CD14-positive monocyte (primary cell): Measurements from ENCODE around the gene RAPGEF5. TPM values are rescaled to one million over a fixed set of nuclear protein-coding genes. Genes with fewer than 3 reads are reported as not detected.

Experiments
- DNase-seq, 3 donors: peaks; one replicate each; pipeline ENCODE4 v3.0.0-alpha.2; 2011 to 2022
- H2AFZ ChIP-seq: 2 replicates; pipeline ENCODE4 v1.6.0; 2012; ENCODE audit warnings: mild to moderate bottlenecking, low read depth, low read length, inconsistent platforms; ENCODE audit not compliant: insufficient read depth, poor library complexity, severe bottlenecking
- H3K27ac ChIP-seq, 2 donors: 1 replicate in 1 of 2; 2 replicates in 1 of 2; pipeline ENCODE4 v1.5.1; 2012 to 2013; ENCODE audit warnings: low read length in 2 of 2, control low read depth in 1 of 2, inconsistent platforms in 1 of 2, low read depth in 1 of 2, mild to moderate bottlenecking in 1 of 2
- H3K27me3 ChIP-seq, 2 donors: one replicate each; pipeline versions ENCODE4 v1.6.0 to v1.6.1; 2011 to 2013; ENCODE audit warnings: low read length in 2 of 2; ENCODE audit not compliant: control insufficient read depth in 2 of 2, insufficient read depth in 2 of 2
- H3K36me3 ChIP-seq, 2 donors: replicated peaks in 1 of 2; 1 replicate in 1 of 2; 2 replicates in 1 of 2; pipeline versions ENCODE4 v1.5.1 to v1.6.1; 2012 to 2013; ENCODE audit warnings: low read length in 2 of 2, control low read depth in 1 of 2, inconsistent platforms in 1 of 2, mild to moderate bottlenecking in 1 of 2; ENCODE audit not compliant: insufficient read depth in 2 of 2, control insufficient read depth in 1 of 2
- H3K4me1 ChIP-seq, 2 donors: 1 replicate in 1 of 2; 2 replicates in 1 of 2; pipeline versions ENCODE4 v1.5.1 to v1.6.1; 2012 to 2013; ENCODE audit warnings: low read length in 2 of 2, control low read depth in 1 of 2, inconsistent platforms in 1 of 2, mild to moderate bottlenecking in 1 of 2, moderate library complexity in 1 of 2; ENCODE audit not compliant: insufficient read depth in 2 of 2, control insufficient read depth in 1 of 2
- H3K4me2 ChIP-seq: replicated peaks from 2 replicates; pipeline ENCODE3; 2012; ENCODE audit warnings: low read length, moderate library complexity, mild to moderate bottlenecking; ENCODE audit not compliant: poor library complexity, severe bottlenecking; ENCODE audit errors: extremely low read depth
- H3K4me3 ChIP-seq, 3 experiments: fragments of 200-600 bp in 1 of 3; sonication (generic) in 1 of 3; replicated peaks in 1 of 3; 1 replicate in 2 of 3; 2 replicates in 1 of 3; pipeline ENCODE4 v1.5.1; 2011 to 2013; ENCODE audit warnings: low read length in 3 of 3, mild to moderate bottlenecking in 3 of 3, control low read depth in 2 of 3, low read depth in 2 of 3, inconsistent platforms in 1 of 3, moderate library complexity in 1 of 3
- H3K79me2 ChIP-seq: 2 replicates; pipeline ENCODE4 v1.6.0; 2012; ENCODE audit warnings: mild to moderate bottlenecking, control low read depth, inconsistent platforms, low read length, moderate library complexity; ENCODE audit not compliant: insufficient read depth
- H3K9ac ChIP-seq: 2 replicates; pipeline ENCODE4 v1.6.0; 2017; ENCODE audit warnings: low read length, mild to moderate bottlenecking; ENCODE audit not compliant: insufficient read depth, poor library complexity, severe bottlenecking
- H3K9me3 ChIP-seq, 2 donors: replicated peaks in 1 of 2; 1 replicate in 1 of 2; 2 replicates in 1 of 2; pipeline versions ENCODE4 v1.5.1 to v1.6.1; 2012 to 2013; ENCODE audit warnings: low read length in 2 of 2, control low read depth in 1 of 2; ENCODE audit not compliant: control insufficient read depth in 1 of 2, insufficient read depth in 1 of 2
- H4K20me1 ChIP-seq: 2 replicates; pipeline ENCODE4 v1.6.0; 2012; ENCODE audit warnings: mild to moderate bottlenecking, low read length, control low read depth, moderate library complexity; ENCODE audit not compliant: insufficient read depth
- H3K27ac Mint-ChIP-seq, 7 donors: one replicate each; pipeline ENCODE4 v1.8.0; 2020; ENCODE audit warnings: mild to moderate bottlenecking in 7 of 7, mixed read lengths in 7 of 7, moderate library complexity in 6 of 7, inconsistent platforms in 2 of 7
- H3K27me3 Mint-ChIP-seq, 3 donors: one replicate each; pipeline ENCODE4 v1.8.0; 2021 to 2022; ENCODE audit warnings: low read depth in 3 of 3, mild to moderate bottlenecking in 3 of 3, mixed read lengths in 3 of 3, moderate library complexity in 3 of 3, inconsistent platforms in 1 of 3
- H3K36me3 Mint-ChIP-seq, 2 donors: one replicate each; pipeline ENCODE4 v1.8.0; 2020; ENCODE audit warnings: mixed read lengths in 2 of 2, inconsistent platforms in 1 of 2, mild to moderate bottlenecking in 1 of 2
- H3K4me1 Mint-ChIP-seq: one replicate; pipeline ENCODE4 v1.8.0; 2020; ENCODE audit warnings: mild to moderate bottlenecking, mixed read lengths
- H3K4me3 Mint-ChIP-seq, 2 donors: one replicate each; pipeline ENCODE4 v1.8.0; 2020; ENCODE audit warnings: mild to moderate bottlenecking in 2 of 2, mixed read lengths in 2 of 2, moderate library complexity in 1 of 2
- H3K9me3 Mint-ChIP-seq, 7 donors: one replicate each; pipeline ENCODE4 v1.8.0; 2020 to 2022; ENCODE audit warnings: mixed read lengths in 7 of 7, mild to moderate bottlenecking in 6 of 7, moderate library complexity in 6 of 7, inconsistent platforms in 2 of 7
- CTCF ChIP-seq: fragments of 200-600 bp; IDR thresholded peaks from one replicate; pipeline ENCODE4 v1.8.0; 2022; ENCODE audit warnings: antibody characterized with exemption, mild to moderate bottlenecking
- WGBS: methylation state at CpG from one replicate; pipeline ENCODE4 v1.1.5; 2013; ENCODE audit warnings: missing lambda C conversion rate; ENCODE audit not compliant: insufficient coverage; 5-methylcytosine and 5-hydroxymethylcytosine counted together
- intact Hi-C, 2 donors: fragments of 100-400 bp; cut with micrococcal nuclease; formaldehyde crosslinking; loops; one replicate each; pipeline versions ENCODE4 v1.15.0 to v1.15.1; 2023
- polyA plus RNA-seq, 3 donors: library from polyadenylated mRNA; depleted of rRNA in 1 of 3; unstranded in 2 of 3; stranded (reverse) in 1 of 3; fragments of 300-500 nt in 2 of 3; fragments of >200 nt in 1 of 3; fragmentation: Illumina TruSeq in 2 of 3; gene quantifications; 1 replicate in 2 of 3; 2 replicates in 1 of 3; pipeline ENCODE4 v1.2.3, GENCODE V29; 2012 to 2021

RAPGEF5 gene
- polyA plus RNA-seq, 3 donors, result not detected

GRCh38 chr7:22213081-22213480, 143.9 kb downstream of the RAPGEF5 start:
- Mint-ChIP-seq H3K27me3 (peaks cover 0 to 3% (median 0%) of the 10 kb centered on the region in 3 donors), H3K4me3 (no peak overlapping the region), H3K36me3 (no peaks in the 10 kb centered on the region), H3K9me3 (no peaks in the 10 kb centered on the region), H3K27ac (no peak overlapping the region), H3K4me1 (peaks cover 6% of the 10 kb centered on the region)
- H3K4me1 ChIP-seq, result peaks cover 3 to 5% of the 10 kb centered on the region in 2 donors
- H3K4me2 ChIP-seq, result no peak overlapping the region
- no peaks in the 10 kb centered on the region for H3K36me3 ChIP-seq
- intact Hi-C loops, result no loop called here
- no peak for DNase-seq
- H3K9ac ChIP-seq, result no peak overlapping the region
- H3K9me3 ChIP-seq, result no peaks in the 10 kb centered on the region
- no peak for TF ChIP-seq CTCF
- no peak overlapping the region for H3K27ac ChIP-seq
- H3K4me3 ChIP-seq, result no peak overlapping the region
- no peak overlapping the region for H2AFZ ChIP-seq
- no CpG with 5 or more reads among the region's 2 CpGs for WGBS
- H4K20me1 ChIP-seq, result no peaks in the 10 kb centered on the region
- no peaks in the 10 kb centered on the region for H3K27me3 ChIP-seq
- H3K79me2 ChIP-seq, result no peaks in the 10 kb centered on the region

- Histone ChIP-seq H3K27me3 (no peaks in the 10 kb centered on the region), H3K27ac (no peak overlapping the region), H3K4me2 (no peak overlapping the region), H3K9ac (no peak overlapping the region), H3K4me3 (no peak overlapping the region), H3K4me1 (peaks cover 3 to 5% of the 10 kb centered on the region in 2 donors), H3K36me3 (no peaks in the 10 kb centered on the region), H3K9me3 (no peaks in the 10 kb centered on the region), H3K79me2 (no peaks in the 10 kb centered on the region), H4K20me1 (no peaks in the 10 kb centered on the region), H2AFZ (no peak overlapping the region)
- Mint-ChIP-seq H3K36me3 (no peaks in the 10 kb centered on the region), H3K4me3 (no peak overlapping the region), H3K27ac (no peak overlapping the region), H3K9me3 (no peaks in the 10 kb centered on the region), H3K27me3 (peaks cover 0 to 3% (median 0%) of the 10 kb centered on the region in 3 donors), H3K4me1 (peaks cover 6% of the 10 kb centered on the region)
- DNase-seq, result no peak
- TF ChIP-seq CTCF, result no peak
- WGBS, result no CpG with 5 or more reads among the region's 2 CpGs
- intact Hi-C loops, result no loop called here
Observed at GRCh38 chr7:22210967-22211366, 146.0 kb downstream of the RAPGEF5 start.
